NCI-H1930 (cell line): ENCODE results near the gene INSYN2B.
"Not testable (repeated sequence)": the region's sequence is repeated elsewhere in the genome, so short reads cannot be mapped to it uniquely, and the experiment has no call there.

ENCODE experiments used
- DNase-seq, 2 experiments: peaks; one replicate each; lab custom pipeline; 2025; lab: John Stamatoyannopoulos, UW

Gene INSYN2B

GRCh38 chr5:169971780-169972179 is 8.5 kb downstream of the INSYN2B start:
- no peak for DNase-seq

- no peak for DNase-seq
Measured at GRCh38 chr5:169970911-169971765, 9.2 kb downstream of the INSYN2B start.

- DNase-seq = no peak
Measured at GRCh38 chr5:169970339-169970738, 10.0 kb downstream of the INSYN2B start.

GRCh38 chr5:169964246-169964645 is 16.0 kb downstream of the INSYN2B start:
- DNase-seq = no peak

GRCh38 chr5:169960659-169961058 is 19.6 kb downstream of the INSYN2B start:
- no peak for DNase-seq

GRCh38 chr5:169958278-169958677 is 22.0 kb downstream of the INSYN2B start:
- DNase-seq = no peak

GRCh38 chr5:169956756-169957155 is 23.5 kb downstream of the INSYN2B start:
- DNase-seq = no peak

GRCh38 chr5:169956126-169956525 is 24.2 kb downstream of the INSYN2B start:
- no peak for DNase-seq

- no peak for DNase-seq
Measured at GRCh38 chr5:169954786-169955185, 25.5 kb downstream of the INSYN2B start.

- not testable (repeated sequence) for DNase-seq
Measured at GRCh38 chr5:169953196-169953595, 27.1 kb downstream of the INSYN2B start.

- no peak for DNase-seq
Measured at GRCh38 chr5:169950333-169950732, 30.0 kb downstream of the INSYN2B start.

GRCh38 chr5:169946743-169947295 is 33.5 kb downstream of the INSYN2B start:
- no peak for DNase-seq

- DNase-seq = no peak
Measured at GRCh38 chr5:169945831-169946261, 34.4 kb downstream of the INSYN2B start.

- no peak for DNase-seq
Measured at GRCh38 chr5:169944922-169945680, 35.2 kb downstream of the INSYN2B start.

- no peak for DNase-seq
Measured at GRCh38 chr5:169944115-169944514, 36.2 kb downstream of the INSYN2B start.

- no peak for DNase-seq
Measured at GRCh38 chr5:169943026-169943425, 37.3 kb downstream of the INSYN2B start.

GRCh38 chr5:169942181-169942580 is 38.1 kb downstream of the INSYN2B start:
- DNase-seq = no peak

GRCh38 chr5:169941542-169941941 is 38.8 kb downstream of the INSYN2B start:
- no peak for DNase-seq

GRCh38 chr5:169939731-169940130 is 40.6 kb downstream of the INSYN2B start:
- DNase-seq = no peak

- no peak for DNase-seq
Measured at GRCh38 chr5:169938439-169938838, 41.9 kb downstream of the INSYN2B start.

- DNase-seq = no peak
Measured at GRCh38 chr5:169935762-169936161, 44.5 kb downstream of the INSYN2B start.

GRCh38 chr5:169934990-169935389 is 45.3 kb downstream of the INSYN2B start:
- no peak for DNase-seq

GRCh38 chr5:169933616-169934015 is 46.7 kb downstream of the INSYN2B start:
- no peak for DNase-seq
